Astrocyte (in vitro differentiated cells and primary cell): ENCODE data around the gene BRINP2.

Experiments used
- CTCF ChIP-seq: IDR thresholded peaks from 2 replicates; pipeline ENCODE4 v1.5.1; 2011; ENCODE audit warnings: low read depth, mild to moderate bottlenecking, inconsistent platforms, low read length, moderate library complexity; ENCODE audit not compliant: insufficient read depth
- EZH2 ChIP-seq: IDR thresholded peaks from 2 replicates; pipeline ENCODE4 v1.6.1; 2012; ENCODE audit warnings: mild to moderate bottlenecking, low read length, inconsistent platforms; ENCODE audit not compliant: insufficient read depth

GRCh38 chr1:177208920-177209319 is 38.2 kb downstream of the BRINP2 start:
- TF ChIP-seq CTCF = no peak
- TF ChIP-seq EZH2 = no peak
